ENCODE results near the gene TBC1D22B.
"Not testable (repeated sequence)": the region's sequence is repeated elsewhere in the genome, so short reads cannot be mapped to it uniquely, and the experiment has no call there.

The TBC1D22B gene

DNA sequence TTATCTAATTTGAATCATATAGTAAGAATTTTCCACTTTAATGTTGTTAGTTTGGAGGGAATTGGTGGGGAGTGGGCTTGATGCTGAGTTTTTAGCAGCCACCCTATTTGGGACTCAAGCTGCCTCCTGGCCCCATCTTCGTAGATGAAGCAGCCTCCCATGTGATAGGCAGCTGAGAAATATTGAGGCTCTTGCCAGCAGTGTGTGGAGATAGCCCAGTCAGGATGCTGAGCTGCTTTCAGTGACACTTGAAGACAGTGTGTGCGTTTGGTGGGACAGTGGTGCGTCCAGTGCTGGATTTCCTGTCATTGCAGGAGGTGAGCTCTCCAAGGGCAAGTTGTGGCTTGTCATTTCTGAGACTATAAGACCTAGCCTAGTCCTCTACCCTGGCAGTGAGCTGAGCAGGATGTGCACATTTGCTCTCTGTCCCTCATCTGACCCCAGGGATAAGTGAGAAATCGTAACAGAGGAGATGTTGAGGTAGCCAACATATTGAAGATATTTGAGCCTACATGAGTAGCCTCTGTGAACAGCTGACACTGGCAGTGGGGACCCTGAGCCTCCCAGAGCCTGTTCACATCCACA is 48.4 kb downstream of the TBC1D22B start:
- no peak for DNase-seq

DNA sequence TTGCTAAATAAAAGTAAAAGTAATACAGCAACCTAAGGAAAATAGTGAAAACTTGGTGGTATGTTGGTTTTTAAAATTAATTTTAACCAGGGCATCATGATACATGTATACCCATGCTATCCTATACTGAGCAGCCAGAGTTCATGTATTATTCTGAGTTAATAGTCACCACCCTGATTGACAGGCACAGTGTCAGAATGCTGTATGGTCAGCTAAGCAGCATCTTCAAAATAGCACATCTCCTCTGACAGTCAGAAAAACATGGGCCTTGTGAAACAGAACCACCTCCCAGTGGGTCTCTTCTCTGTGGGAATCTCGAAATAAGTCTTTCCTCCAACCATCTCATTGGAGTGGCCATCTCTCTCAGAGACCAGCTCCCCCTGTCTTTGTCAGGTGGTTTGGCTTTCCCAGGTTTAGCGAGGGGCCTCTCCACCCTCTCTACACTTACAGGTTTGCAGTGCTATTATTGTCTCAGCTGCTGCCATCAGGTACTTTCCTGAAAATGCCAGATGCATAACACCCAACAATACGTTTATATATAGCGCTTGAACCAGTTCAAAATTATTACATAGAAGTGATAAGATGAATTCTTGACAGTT is 49.2 kb downstream of the TBC1D22B start:
- DNase-seq = no peak

DNA sequence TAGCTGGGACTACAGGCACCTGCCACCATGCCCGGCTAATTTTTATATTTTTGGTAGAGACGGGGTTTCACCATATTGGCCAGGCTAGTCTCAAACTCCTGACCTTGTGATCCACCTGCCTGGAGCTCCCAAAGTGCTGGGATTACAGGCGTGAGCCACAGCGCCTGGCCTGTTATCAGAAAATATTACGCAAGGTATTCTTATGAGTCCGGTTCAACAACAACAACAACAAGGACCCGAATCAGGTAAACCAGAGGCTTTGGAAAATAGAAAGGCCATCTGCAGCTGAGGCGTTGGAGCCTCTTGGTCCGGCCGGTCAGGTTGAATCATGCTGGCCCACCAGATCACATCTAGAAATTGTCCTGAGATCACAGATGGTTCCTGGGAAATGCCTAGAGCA is 49.9 kb downstream of the TBC1D22B start:
- DNase-seq = not testable (repeated sequence)

DNA sequence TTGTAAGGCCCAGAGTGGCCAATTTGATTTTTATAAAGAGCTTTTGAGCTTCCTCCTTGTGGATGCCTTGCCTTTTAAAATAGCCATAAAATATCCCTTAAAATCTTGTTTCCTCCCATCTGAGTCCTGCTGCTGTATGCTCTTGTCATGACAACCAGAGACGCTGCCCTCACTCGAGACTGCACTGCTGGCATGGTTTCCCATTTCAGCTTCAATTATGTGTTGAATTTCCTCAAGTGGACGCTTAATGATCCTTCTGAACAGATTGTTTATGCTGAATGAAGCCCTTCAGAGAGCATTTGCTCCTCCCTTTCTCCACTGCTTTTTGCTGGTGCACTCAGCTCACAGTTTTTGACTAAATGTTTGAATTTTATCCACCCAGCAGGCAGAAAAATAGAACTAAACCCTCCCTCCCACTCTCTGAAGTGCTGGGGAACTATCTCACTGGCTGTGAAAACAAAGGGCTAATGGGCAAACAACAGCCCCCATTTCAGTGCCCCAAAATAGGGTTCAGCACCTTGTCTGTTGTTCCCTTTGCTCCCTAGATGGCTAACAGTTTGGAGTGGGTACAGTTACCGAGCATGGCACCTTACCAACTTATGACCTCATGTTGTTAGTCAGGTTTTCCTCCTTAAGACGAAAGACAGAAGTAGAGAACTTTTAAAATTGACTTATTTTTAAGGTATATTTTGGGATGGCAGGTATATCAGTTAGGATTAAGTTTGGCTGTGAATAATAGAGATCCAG is 50.7 kb downstream of the TBC1D22B start:
- DNase-seq = no peak

DNA sequence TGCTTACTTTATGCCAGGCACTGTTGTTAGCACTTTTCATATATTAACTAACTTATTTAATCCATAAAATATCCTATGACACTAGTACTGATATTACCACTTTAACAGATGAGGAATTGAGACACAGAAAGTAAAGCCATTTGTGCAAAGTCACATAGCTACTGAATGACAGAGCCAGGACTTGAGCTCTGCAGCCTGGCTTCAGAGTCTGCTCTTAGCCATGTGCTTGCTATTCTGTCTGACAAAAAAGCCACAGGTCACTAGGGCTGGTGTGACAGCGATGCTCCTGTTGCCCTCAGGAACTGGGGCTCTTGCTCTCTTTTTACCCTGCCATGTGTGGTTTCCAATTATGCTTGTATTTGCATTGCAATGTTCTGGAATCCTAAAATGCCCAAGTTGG is 51.5 kb downstream of the TBC1D22B start:
- DNase-seq = no peak

DNA sequence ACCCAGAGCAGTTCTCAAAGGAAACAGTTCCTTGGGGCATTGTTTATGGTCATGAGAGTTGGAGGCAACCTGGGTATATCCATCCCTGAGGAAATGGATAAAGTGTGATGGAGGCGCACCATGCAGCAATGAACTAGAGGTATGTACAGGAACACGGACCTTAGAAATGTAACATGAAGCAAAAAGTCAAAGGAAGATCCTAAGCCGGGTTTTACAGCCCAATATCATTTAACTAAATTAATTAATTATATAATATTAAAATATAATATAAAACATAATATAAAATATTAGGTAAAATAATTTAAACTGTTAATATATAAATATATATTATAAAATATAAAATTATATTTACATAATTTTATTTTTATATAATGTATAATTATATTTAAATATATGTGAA is 52.1 kb downstream of the TBC1D22B start:
- no peak for DNase-seq

DNA sequence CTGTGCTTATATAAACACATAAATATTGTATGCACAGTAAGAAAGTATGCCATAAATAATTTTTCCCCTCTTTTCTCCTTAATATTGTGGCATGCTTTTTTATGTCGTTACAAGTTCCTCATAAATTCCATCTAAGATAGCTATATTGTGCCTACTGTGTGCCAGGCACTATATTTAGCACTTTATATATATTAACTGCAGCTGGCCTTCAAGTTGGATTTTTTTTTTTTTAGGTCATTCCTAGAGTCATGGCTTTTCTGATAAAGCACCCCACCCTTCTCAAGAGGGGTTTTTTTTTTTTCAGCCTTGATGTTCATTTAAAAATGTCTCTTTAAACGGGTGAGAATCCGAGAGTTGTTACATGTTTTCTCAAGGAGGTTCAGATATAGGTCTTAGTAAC is 53.4 kb downstream of the TBC1D22B start:
- no peak for DNase-seq

DNA sequence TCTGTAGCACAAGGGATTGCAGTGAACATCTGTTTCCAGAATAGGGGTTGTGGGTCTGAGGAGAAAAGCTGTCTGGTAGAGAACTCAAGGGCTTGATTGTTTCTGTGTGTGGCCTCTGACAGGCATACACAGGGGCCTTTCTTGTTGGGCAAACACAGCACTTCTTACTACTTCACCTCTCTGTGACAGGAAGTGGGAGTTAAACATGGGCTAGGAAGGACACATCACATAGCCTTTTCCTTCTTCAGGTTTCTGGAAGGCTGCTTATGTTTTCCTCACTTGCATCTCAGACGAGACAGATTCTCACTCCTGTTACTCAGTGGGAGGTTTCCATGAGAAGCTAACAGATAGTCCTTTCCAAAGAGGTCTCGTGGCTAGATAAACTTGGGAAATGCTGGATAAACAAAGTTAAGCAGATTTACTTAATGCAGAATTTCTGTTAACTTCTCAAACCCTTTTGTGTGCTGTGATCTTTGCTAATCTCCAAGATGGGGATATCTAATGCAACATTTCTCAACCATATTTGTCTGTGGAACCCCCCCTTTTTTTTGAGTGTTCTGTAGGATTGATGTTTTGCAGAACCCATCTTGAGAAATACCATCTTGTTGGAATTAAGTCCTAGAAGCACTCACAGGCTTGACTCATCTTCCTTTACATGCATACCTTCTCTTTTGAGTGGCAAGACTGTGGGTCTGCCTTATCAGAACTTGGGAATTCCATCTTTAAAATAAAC is 54.3 kb downstream of the TBC1D22B start:
- DNase-seq = no peak

DNA sequence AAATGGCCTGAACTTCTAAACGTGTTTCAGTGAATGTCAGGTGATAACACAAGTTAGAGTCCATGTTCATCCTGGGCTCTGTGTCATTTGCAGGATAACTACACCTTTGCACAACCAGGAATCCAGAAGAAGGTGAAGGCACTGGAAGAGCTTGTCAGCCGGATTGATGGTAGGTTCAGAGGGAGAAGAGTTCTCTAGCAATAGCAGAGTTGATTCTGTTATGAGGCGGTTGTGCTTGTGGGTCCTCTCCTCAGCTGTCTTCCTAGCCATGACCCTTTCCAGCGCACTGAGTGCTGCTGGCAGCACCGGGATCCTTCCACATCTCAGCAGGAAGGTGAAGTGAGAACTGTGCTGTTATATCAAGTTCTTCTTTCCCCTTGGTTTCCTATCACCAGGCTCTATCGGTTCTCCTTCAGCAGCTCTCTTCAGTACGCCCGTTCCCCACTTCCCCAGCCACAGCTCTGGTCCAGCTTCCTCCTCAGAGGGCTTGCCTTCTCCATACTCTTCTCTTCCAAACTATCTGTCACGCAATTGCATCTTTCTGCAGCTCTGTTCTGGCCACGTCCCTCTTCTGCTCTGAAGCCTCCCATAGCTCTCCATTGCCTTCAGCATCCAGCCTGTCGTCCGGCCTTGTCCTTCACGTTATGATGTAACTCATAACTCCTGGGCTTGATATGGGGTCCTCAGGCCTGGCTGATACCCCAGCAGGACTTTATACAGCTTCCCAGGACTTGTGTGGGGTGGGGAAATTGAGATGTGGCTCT is 56.3 kb downstream of the TBC1D22B start:
- no peak for DNase-seq

DNA sequence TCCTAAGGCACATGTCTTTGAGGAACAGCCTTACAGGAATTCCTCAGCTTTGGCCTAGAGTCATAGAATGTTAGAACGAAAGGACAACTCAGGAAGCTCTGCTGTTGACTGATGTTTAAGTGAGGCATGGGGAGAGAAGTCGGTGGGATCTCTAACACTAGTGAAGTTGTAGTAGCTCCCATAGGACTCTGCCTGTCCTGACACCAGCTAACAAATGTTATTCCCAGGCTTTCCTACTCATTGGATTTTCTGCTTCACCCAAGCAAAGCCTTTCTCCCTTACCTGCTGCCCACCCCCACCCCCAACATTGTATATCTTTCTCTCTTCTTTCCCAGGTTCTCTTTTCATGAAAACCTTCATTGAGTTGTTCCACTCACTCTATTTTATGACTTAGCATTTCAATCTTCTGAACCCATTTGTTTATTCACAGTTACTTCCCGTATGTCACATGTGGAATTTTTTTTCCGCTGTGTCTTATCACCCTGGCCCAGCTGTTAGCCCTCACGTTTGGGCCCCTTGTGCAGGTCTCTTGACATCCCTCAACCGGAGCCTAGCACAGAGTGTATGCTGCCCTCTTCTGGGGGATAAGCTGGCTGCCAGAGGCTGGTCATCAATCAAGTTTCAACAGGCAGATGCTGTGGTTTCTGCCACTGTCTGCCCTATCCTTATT is 57.0 kb downstream of the TBC1D22B start:
- peak; percentile 61 for DNase-seq

DNA sequence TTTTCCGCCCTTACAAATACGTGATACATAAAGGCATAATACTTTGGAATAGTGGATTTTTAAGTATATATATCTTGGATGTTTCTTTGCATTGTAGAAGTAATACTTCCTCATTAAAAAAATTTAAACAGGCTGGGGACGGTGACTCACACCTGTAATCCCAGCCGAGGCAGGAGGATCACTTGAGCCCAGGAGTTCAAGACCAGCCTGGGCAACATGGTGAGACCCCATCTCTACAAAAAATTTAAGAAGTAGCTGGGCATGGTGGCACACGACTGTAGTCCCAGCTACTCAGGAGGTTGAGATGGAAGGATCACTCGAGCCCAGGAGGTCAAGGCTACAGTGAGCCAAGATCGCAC is 57.6 kb downstream of the TBC1D22B start:
- no peak for DNase-seq

DNA sequence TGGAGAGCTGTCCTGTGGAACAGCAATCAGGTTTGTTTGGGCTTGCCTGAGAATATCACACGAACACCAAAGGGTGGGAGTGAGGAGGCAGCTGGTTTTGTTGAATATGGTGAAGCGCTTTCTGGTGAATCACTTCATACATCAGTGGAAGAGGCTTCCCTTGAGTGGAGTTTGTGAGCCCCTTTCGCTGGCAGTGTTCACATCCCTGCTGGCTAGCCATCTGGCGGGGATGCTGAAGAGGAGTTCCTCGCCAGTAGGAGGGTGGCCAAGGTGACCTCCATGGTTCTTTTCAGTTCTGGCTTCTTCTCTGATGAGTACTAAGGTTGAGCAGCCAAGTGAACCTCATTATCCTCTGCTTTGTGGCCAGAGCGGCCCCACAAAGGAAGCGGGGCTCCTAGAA is 58.5 kb downstream of the TBC1D22B start:
- no peak for DNase-seq

DNA sequence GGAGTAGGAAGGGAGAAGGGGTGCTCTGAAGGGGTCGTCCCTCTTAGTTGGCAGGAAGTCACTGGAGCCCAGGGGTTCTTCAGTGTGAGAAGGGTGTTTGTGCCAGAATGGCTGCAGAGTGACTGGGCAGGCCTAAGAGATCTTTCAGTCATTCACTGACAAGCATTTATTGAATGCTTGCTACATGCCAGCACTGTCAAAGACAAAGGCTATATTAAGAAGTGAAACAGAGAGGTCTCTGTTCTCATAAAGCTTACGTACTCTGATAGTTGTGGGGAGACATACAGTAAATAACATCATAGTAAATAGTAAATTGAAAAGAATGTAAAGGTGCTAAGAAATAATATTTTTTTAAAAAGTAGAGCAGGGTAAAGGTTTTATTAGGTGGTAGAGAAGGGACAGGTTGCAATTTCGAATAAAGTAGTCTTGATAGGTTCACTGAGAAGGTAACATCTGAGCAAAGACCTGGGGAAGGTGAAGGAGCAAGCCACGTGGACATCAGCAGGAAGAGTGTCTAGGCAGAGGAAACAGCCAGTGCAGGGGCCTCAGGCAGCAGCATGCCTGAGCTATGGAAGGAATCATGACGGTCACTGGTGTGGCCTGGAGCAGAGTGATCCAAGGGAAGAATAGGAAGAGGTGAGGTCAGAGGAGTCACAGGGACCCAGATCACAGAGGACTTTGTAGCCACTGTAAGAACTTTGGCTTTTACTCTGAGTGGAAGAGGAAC is 59.9 kb downstream of the TBC1D22B start:
- DNase-seq = no peak

DNA sequence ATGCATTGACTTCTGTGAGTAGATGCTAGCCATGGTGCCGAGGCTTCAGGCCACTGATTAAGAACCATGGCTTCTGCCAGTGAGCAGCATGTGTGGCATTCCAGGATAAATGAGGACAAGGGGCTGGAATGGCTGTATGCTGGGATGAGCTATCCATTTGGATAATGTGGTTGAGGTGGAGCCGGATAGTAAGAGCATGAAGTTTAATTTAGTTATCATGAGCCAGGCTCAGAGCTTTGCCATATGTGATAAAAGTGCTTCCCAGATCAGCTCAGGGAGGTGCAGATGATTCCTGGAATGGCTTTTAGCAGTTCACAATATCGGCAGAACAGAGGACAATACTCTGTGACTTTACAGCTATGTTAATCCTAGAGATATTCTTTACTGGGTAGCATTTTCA is 61.6 kb downstream of the TBC1D22B start:
- DNase-seq = no peak

DNA sequence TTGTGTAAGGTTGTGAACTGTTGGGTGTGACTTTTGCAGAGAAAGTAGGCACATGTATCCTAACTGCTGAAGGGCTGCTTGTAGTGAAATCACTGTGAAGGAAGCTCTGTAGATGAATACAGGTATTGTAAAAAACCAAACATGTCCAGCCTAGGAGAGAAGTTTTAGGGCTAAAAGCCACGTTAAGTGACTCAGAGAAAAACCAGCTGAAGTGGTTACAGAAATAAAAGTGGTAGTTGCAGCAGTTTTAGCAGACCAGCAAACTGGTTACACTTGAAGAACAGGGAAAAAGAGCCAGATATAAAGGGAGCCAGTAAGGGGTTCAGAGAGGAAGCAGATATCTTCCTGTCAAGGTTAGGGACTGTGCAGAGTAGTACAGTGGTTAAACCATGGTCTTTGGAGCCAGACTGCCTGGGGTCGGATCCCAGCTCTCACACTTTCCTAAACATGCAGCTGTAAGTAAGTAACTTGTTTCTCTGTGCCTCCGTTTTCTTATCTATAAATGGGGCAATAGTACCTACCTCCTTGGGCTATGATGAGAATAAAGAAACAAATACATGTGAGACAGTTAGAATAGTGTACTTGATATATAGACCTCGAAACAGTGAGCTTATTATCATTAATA is 62.4 kb downstream of the TBC1D22B start:
- no peak for DNase-seq

DNA sequence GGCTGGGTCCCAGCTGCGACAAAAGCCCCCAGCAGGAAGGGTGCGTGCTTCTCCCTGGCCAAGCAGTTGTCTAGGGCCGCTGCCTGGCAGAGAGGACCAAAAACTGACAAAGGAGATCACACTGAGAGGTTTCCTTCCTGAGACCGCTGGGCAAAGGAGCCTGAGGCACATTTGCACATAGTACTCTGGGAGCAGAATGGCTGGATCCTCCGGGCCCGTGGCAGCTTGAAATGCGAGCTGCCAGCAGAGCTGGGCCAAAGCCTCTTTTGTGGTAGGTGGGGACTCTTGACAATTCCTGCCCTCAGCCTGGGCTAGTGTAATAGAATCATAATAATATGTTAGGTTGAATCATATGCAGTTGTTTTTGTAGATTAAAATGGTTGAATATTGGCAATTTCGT is 63.1 kb downstream of the TBC1D22B start:
- no peak for DNase-seq

DNA sequence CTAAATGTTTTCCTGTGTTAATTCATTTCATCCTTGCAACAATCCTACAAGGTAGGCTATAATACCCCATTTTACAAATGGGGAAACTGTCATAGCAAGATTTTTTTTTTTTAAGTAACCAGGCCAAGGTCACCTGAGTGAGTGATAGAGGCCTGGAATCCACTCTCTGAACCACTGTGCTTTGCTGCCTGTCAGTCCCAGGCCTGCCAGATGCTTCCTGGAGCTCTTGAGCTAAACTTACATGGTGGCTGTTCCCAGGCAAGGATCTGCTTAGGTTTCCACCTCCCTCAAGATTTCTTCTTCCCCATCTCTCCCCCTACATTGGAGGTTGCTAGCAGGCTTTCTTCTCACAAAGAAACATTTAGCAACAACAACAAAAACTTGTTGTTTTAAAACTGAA is 63.5 kb downstream of the TBC1D22B start:
- no peak for DNase-seq

DNA sequence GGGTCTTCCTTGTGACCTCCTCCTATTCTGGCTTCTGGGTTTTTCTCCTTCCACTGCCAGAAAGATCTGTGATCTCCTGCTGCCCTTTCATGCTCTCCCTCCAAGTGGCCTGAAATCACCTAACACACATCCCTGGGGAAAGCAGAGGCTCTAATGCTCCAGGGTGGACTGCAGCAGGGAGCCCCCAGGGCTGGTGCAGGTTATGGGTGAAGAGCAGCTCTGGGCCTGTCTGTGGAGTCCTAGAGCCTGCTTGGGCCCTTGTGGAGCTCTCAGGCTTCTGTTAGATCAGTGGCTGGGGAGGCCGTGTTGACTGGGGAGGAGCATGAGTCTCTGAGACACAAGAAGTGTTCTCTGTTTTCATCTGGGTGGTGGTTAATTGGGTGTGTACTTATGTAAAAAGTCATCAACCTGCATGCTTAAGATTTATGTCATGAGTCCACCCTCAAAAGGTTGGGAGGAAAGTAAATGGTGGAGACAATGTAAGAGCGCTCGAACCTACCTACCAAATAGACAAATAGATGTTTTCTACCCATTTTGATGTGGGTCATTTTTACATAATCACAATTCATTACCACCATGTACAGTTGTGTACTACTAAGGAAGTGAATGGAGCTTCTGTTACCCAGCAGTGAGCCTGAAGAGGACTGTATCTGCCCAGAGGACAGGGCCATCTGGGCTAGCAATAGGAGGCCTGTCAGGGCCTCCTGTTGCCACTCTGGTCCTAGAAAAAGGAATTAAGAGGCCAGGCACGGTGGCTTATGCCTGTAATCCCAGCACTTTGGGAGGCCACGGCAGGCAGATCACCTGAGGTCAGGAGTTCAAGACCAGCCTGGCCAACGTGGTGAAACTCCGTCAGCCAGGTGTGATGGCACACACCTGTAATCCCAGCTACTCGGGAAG is 64.2 kb downstream of the TBC1D22B start:
- no peak for DNase-seq

DNA sequence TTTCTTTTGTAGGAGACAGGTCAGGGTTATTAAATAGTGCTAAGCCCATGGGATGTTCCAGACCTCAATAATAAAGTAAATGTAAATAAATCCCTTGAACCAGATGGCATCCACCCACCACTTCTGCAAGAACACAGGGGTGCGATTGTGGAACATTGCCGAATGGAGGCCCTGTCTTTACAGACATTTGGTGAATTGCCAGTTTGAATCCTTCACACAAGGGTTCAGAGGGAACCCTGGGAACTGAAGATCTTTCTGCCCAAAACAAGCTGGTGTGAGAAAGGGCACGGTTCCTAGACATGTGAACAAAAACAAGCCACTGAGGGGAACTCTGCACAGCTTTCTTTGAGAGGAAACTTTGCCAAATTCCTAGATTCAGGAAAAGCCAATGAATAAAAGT is 66.0 kb downstream of the TBC1D22B start:
- DNase-seq = no peak
